CD8-positive, alpha-beta memory T cell (primary cell): ENCODE results near the gene TBC1D8. TPM values are rescaled to one million over a fixed set of nuclear protein-coding genes. Genes with fewer than 3 reads are reported as not detected.

ENCODE experiments used
- CTCF ChIA-PET: fragments of 350-600 bp; sonication (Branson Sonifier 250); formaldehyde crosslinking; loops from one replicate; lab custom pipeline; 2021; ENCODE audit warnings: antibody characterized with exemption; lab: Charles Lee
- POLR2A ChIA-PET: fragments of 350-600 bp; sonication (Branson Sonifier 250); formaldehyde crosslinking; loops from one replicate; lab custom pipeline; 2021; ENCODE audit warnings: antibody characterized with exemption; lab: Charles Lee
- DNase-seq, 5 donors: peaks; one replicate each; pipeline versions ENCODE4 v3.0.0 to v3.0.0-alpha.2; 2020 to 2022; ENCODE audit warnings: mixed read lengths in 1 of 5
- H3K27ac ChIP-seq: one replicate; pipeline ENCODE4 v1.7.0; 2013; ENCODE audit warnings: low read depth, mild to moderate bottlenecking, low read length, moderate library complexity
- H3K27me3 ChIP-seq: 2 replicates; pipeline ENCODE4 v1.7.0; 2013; ENCODE audit warnings: low read length, mild to moderate bottlenecking; ENCODE audit not compliant: insufficient read depth, poor library complexity, severe bottlenecking
- H3K36me3 ChIP-seq: 2 replicates; pipeline ENCODE4 v1.7.0; 2013; ENCODE audit warnings: mild to moderate bottlenecking, low read length, moderate library complexity; ENCODE audit not compliant: insufficient read depth
- H3K4me1 ChIP-seq: 2 replicates; pipeline ENCODE4 v1.7.0; 2013; ENCODE audit warnings: mild to moderate bottlenecking, low read length, moderate library complexity; ENCODE audit not compliant: insufficient read depth
- H3K4me3 ChIP-seq: 2 replicates; pipeline ENCODE4 v1.7.0; 2013; ENCODE audit warnings: mild to moderate bottlenecking, low read length
- H3K9me3 ChIP-seq: 2 replicates; pipeline ENCODE4 v1.7.0; 2013; ENCODE audit warnings: mild to moderate bottlenecking, low read length
- H3K27ac Mint-ChIP-seq, 8 donors: one replicate each; pipeline ENCODE4 v1.8.0; 2020 to 2021; ENCODE audit warnings: mixed read lengths in 8 of 8, mild to moderate bottlenecking in 6 of 8, inconsistent platforms in 3 of 8, moderate library complexity in 3 of 8
- H3K27me3 Mint-ChIP-seq, 2 donors: one replicate each; pipeline ENCODE4 v1.8.0; 2020 to 2021; ENCODE audit warnings: mixed read lengths in 2 of 2, mild to moderate bottlenecking in 1 of 2, moderate library complexity in 1 of 2
- H3K36me3 Mint-ChIP-seq, 3 donors: one replicate each; pipeline ENCODE4 v1.8.0; 2020 to 2021; ENCODE audit warnings: mixed read lengths in 3 of 3, inconsistent platforms in 1 of 3, mild to moderate bottlenecking in 1 of 3
- H3K4me1 Mint-ChIP-seq, 3 donors: one replicate each; pipeline ENCODE4 v1.8.0; 2020 to 2021; ENCODE audit warnings: mixed read lengths in 3 of 3, inconsistent platforms in 1 of 3, mild to moderate bottlenecking in 1 of 3
- H3K4me3 Mint-ChIP-seq, 7 donors: one replicate each; pipeline ENCODE4 v1.8.0; 2020 to 2021; ENCODE audit warnings: mixed read lengths in 7 of 7, mild to moderate bottlenecking in 6 of 7, moderate library complexity in 4 of 7, inconsistent platforms in 2 of 7
- H3K9me3 Mint-ChIP-seq, 5 donors: one replicate each; pipeline ENCODE4 v1.8.0; 2020 to 2022; ENCODE audit warnings: mixed read lengths in 5 of 5, mild to moderate bottlenecking in 3 of 5, moderate library complexity in 2 of 5, inconsistent platforms in 1 of 5
- polyA plus RNA-seq: library from polyadenylated mRNA; unstranded; fragments of 300-500 nt; fragmentation: Illumina TruSeq; gene quantifications from one replicate; pipeline ENCODE4 v1.2.3, GENCODE V29; 2021
- total RNA-seq, 2 experiments: library from RNA; stranded (reverse); gene quantifications; one replicate each; pipeline ENCODE4 v1.2.3, GENCODE V29; 2021

The TBC1D8 gene
- total and polyA plus RNA-seq, 3 experiments from 2014 or later = 0.55 to 0.89 (median 0.69) TPM

GRCh38 chr2:100997509-100998234 is 153.5 kb downstream of the TBC1D8 start:
- Mint-ChIP-seq H3K9me3 (no peaks in the 10 kb centered on the region), H3K27ac (no peak overlapping the region), H3K27me3 (peaks cover 2 to 4% of the 10 kb centered on the region in 2 donors), H3K4me3 (no peak overlapping the region), H3K4me1 (peaks cover 8 to 12% (median 9%) of the 10 kb centered on the region in 3 donors), H3K36me3 (peaks cover 0 to 6% (median 2%) of the 10 kb centered on the region in 3 donors)
- Histone ChIP-seq H3K27me3 (no peaks in the 10 kb centered on the region), H3K4me3 (no peak overlapping the region), H3K4me1 (peaks cover 4% of the 10 kb centered on the region), H3K36me3 (peaks cover under 1% of the 10 kb centered on the region), H3K27ac (no peak overlapping the region), H3K9me3 (no peaks in the 10 kb centered on the region)
- ChIA-PET POLR2A (no interaction called here), CTCF (no interaction called here)
- DNase-seq = no peak

DNA sequence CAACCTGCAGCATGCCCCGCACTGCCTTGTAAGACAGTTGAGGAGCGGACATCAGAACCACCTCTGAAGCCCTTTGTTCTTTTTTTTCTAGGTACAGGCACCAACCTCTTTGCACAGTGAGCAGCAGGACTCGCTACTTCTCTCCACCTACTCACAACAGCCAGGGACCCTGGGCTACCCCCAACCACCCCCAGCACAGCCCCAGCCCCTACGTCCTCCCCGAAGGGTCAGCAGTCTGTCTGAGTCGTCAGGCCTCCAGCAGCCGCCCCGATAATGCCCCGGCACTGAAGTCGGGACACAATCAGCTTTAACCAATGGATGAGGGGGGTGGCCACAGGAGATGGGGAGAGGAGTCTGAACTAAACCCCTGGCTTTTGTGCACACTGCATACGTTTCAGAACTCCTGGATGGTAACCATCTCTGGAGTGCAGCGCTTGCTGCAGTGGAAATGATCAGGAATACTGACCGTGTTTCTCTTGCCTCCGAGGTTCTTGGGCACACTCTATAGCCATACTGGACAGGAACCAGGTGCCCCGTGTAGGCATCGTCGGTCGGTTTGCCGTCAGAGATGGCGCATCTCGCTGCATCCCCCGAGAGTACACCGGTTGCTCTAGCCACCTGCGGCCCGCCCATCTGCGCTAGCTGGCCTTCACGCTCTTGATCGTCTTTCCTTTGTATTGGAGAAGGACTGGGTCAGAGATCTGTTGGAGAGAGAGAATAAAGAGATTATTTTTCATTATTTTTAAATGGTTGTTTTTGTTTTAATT is 155.7 kb downstream of the TBC1D8 start:
- no peak for DNase-seq
- Mint-ChIP-seq H3K36me3 (no peaks in the 10 kb centered on the region), H3K27me3 (peaks cover 2 to 4% of the 10 kb centered on the region in 2 donors), H3K4me1 (no peaks in the 10 kb centered on the region), H3K27ac (no peak overlapping the region), H3K4me3 (no peak overlapping the region), H3K9me3 (no peaks in the 10 kb centered on the region)
- Histone ChIP-seq H3K4me3 (no peak overlapping the region), H3K4me1 (no peaks in the 10 kb centered on the region), H3K27me3 (no peaks in the 10 kb centered on the region), H3K9me3 (no peaks in the 10 kb centered on the region), H3K27ac (no peak overlapping the region), H3K36me3 (no peaks in the 10 kb centered on the region)
- POLR2A ChIA-PET = no interaction called here
- CTCF ChIA-PET = interaction anchor here (0.9 kb wide), 1 partner anchor 13 kb away, joined by 3 read pairs; no protein-coding TSS in a partner anchor

DNA sequence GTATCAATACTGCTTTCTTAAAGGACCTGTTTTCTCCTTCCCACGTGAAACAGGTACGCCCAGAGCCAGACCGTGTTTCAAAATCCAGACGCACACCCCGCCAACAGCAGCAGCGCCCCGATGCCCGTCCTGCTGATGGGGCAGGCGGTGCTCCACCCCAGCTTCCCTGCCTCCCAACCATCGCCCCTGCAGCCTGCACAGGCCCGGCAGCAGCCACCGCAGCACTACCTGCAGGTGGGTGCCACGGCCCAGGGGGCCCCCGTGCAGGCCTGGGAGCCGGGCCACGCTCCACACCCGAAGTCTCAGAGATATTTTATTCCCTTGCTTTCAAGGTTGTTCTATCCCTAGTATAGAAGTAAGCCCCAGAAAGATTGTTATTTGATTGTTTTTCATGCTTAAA is 157.9 kb downstream of the TBC1D8 start:
- Histone ChIP-seq H3K27ac (no peak overlapping the region), H3K27me3 (no peaks in the 10 kb centered on the region), H3K9me3 (no peaks in the 10 kb centered on the region), H3K4me3 (no peak overlapping the region), H3K4me1 (no peaks in the 10 kb centered on the region), H3K36me3 (no peaks in the 10 kb centered on the region)
- POLR2A ChIA-PET = no interaction called here
- CTCF ChIA-PET = interaction anchor here (0.9 kb wide), 1 partner anchor 430 kb away, joined by 3 read pairs; no protein-coding TSS in a partner anchor
- Mint-ChIP-seq H3K4me3 (no peak overlapping the region), H3K27me3 (peaks cover 2 to 4% of the 10 kb centered on the region in 2 donors), H3K27ac (no peak overlapping the region), H3K9me3 (no peaks in the 10 kb centered on the region), H3K4me1 (no peaks in the 10 kb centered on the region), H3K36me3 (no peaks in the 10 kb centered on the region)
- no peak for DNase-seq

DNA sequence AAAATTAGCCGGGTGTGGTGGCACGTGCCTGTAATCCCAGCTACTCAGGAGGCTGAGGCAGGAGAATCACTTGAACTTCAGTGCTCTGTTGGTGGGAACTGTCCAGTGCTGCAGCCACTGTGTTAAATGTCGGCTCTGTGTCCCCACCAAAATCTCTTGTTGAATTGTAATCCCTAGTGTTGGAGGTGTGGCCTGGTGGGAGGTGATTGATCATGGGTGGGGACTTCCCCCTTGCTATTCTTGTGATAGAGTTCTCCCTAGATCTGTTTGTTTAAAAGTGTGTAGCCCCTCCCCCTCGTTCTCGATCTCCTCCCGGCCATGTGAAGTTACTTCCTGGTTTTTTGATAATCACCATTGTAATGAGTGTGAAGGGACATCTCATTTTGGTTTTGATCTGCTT is 158.9 kb downstream of the TBC1D8 start:
- Mint-ChIP-seq H3K27me3 (peaks cover 2 to 4% of the 10 kb centered on the region in 2 donors), H3K9me3 (no peaks in the 10 kb centered on the region), H3K4me1 (no peaks in the 10 kb centered on the region), H3K27ac (no peak overlapping the region), H3K4me3 (no peak overlapping the region), H3K36me3 (no peaks in the 10 kb centered on the region)
- H3K4me1 ChIP-seq = no peaks in the 10 kb centered on the region
- H3K36me3 ChIP-seq = no peaks in the 10 kb centered on the region
- no peaks in the 10 kb centered on the region for H3K27me3 ChIP-seq
- ChIA-PET CTCF (interaction anchor here (0.5 to 8.0 kb wide), 3 partner anchors 385 to 429 kb away, joined by 3 to 106 read pairs (median 3); no protein-coding TSS in a partner anchor), POLR2A (no interaction called here)
- no peak for DNase-seq
- no peak overlapping the region for H3K4me3 ChIP-seq
- H3K9me3 ChIP-seq = no peaks in the 10 kb centered on the region
- no peak overlapping the region for H3K27ac ChIP-seq

GRCh38 chr2:100991404-100991773 is 159.8 kb downstream of the TBC1D8 start:
- Mint-ChIP-seq H3K27me3 (peaks cover 2 to 4% of the 10 kb centered on the region in 2 donors), H3K9me3 (no peaks in the 10 kb centered on the region)
- no peak for DNase-seq

DNA sequence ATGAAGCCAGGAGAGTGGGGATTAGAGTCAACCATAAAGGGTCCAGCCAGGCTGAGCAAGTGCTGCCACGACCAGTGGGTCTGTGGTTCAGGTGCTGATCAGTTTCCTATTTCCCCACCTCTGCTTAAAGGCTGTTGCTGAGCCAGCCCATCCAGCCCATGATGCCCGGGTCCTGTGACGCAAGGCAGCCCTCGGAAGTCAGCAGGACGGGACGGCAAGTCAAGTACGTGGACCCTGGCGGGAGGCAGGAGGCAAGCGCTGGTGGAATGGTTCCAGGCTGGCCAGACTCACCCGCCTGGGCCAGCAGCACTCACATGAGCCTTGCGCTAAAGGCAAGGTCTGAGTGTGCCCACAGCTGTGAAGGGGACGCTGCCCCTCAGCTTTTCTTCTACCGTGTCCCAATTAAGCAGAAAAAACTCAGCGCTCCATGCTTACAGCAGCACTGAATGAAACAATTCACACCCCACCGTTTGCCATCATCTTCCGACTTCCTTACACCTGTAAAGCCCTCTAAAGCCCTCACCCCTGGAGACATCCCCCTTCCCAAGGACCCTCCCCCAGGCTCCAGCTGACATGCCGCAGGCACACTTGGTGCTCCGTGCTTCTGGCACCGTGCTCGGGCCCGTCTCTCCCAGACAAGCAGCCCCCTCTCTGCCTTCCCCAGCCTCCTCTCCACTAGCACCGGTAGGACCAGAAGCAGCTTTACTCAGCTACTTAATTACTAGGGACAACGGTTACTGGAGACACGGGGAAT is 160.4 kb downstream of the TBC1D8 start:
- ChIA-PET POLR2A (no interaction called here), CTCF (interaction anchor here (0.6 to 8.0 kb wide), 2 partner anchors 384 to 582 kb away, joined by 3 to 106 read pairs; no protein-coding TSS in a partner anchor)
- Histone ChIP-seq H3K4me3 (no peak overlapping the region), H3K36me3 (no peaks in the 10 kb centered on the region), H3K27me3 (no peaks in the 10 kb centered on the region), H3K9me3 (no peaks in the 10 kb centered on the region), H3K4me1 (no peaks in the 10 kb centered on the region), H3K27ac (no peak overlapping the region)
- Mint-ChIP-seq H3K9me3 (no peaks in the 10 kb centered on the region), H3K27ac (no peak overlapping the region), H3K36me3 (no peaks in the 10 kb centered on the region), H3K27me3 (peaks cover 2 to 4% of the 10 kb centered on the region in 2 donors), H3K4me3 (no peak overlapping the region), H3K4me1 (no peaks in the 10 kb centered on the region)
- DNase-seq = no peak

More at GRCh38 chr2:100991404-100991773, 159.8 kb downstream of the TBC1D8 start:
- Mint-ChIP-seq H3K27ac (no peak overlapping the region), H3K36me3 (no peaks in the 10 kb centered on the region), H3K4me1 (no peaks in the 10 kb centered on the region), H3K4me3 (no peak overlapping the region)
- ChIA-PET POLR2A (no interaction called here), CTCF (interaction anchor here (0.6 to 8.0 kb wide), 2 partner anchors 384 to 582 kb away, joined by 3 to 106 read pairs; no protein-coding TSS in a partner anchor)
- Histone ChIP-seq H3K36me3 (no peaks in the 10 kb centered on the region), H3K27me3 (no peaks in the 10 kb centered on the region), H3K9me3 (no peaks in the 10 kb centered on the region), H3K27ac (no peak overlapping the region), H3K4me3 (no peak overlapping the region), H3K4me1 (no peaks in the 10 kb centered on the region)

DNA sequence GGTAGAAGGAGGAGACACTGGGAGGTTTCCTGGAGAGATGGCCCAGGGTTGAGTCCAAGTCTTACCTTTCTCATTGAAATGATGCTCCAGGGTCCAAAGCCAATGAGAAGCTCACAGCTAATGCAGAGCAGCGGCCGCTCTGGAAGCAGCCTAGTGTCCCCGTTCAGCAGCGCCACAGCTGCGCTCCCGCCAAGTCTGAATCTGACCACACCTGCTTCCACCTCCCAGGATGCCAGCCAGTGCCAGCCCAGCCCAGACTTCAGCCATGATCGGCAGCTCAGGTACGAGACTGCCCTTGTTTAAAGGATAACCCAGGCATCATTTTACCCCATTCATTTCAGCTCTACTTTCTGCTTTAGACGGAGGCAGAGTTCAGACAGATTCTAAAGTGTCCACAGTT is 161.0 kb downstream of the TBC1D8 start:
- no peak for DNase-seq
- Mint-ChIP-seq H3K27me3 (peaks cover 0 to 4% of the 10 kb centered on the region in 2 donors), H3K27ac (no peak overlapping the region), H3K4me3 (no peak overlapping the region), H3K36me3 (no peaks in the 10 kb centered on the region), H3K9me3 (no peaks in the 10 kb centered on the region), H3K4me1 (no peaks in the 10 kb centered on the region)
- no peak overlapping the region for H3K27ac ChIP-seq
- ChIA-PET CTCF (interaction anchor here (8.0 kb wide), 1 partner anchor 383 kb away, joined by 106 read pairs; no protein-coding TSS in a partner anchor), POLR2A (no interaction called here)
- no peaks in the 10 kb centered on the region for H3K27me3 ChIP-seq
- no peak overlapping the region for H3K4me3 ChIP-seq
- H3K9me3 ChIP-seq = no peaks in the 10 kb centered on the region
- H3K4me1 ChIP-seq = no peaks in the 10 kb centered on the region
- H3K36me3 ChIP-seq = no peaks in the 10 kb centered on the region
